GM19452 (cell line): ENCODE results near the gene MAN1C1.

Experiments
- ATAC-seq: cut with Tn5 transposase; IDR thresholded peaks from one replicate; pipeline ENCODE4 v1.9.1; 2021; ENCODE audit not compliant: unreplicated experiment

MAN1C1 gene

DNA sequence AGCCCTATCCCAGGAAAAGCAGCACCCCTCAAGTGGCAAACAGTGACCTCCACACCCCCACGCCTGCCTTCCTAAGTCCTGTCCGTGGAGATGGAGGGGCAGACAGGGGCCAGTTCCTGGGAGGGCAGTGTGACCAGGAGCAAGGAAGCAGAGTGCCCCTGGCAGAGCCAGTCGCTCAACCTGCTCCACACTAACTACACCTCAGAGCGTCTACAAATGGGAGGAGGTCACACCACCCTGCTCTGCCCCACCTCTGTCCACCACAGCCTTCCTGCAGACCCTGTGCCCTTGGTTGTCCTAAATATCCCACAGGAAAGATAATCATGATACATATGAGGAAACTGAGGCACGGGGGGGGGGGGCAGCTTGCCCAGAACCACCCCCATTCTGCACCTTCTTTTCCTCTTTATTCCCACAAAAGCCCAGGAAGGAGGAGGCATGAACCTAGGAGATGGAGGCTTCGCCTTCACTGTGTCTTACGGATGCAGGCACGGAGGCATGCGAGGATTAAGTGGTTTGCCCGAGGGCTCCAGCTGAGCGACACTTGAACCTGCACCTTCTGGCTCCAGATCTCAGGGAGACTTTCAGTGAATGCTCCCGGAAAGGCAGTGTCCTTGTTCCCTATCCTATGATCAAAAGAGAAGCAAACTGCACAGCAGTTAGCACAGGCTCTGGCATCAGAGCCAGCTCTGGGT lies 140.7 kb downstream of the MAN1C1 start:
- no peak for ATAC-seq

- ATAC-seq: no peak
Measured at GRCh38 chr1:25757846-25758185, 141.2 kb downstream of the MAN1C1 start.

GRCh38 chr1:25758466-25759070 lies 142.0 kb downstream of the MAN1C1 start:
- no peak for ATAC-seq

GRCh38 chr1:25760122-25760719 lies 143.6 kb downstream of the MAN1C1 start:
- ATAC-seq: no peak

- ATAC-seq: no peak
Measured at GRCh38 chr1:25760871-25761270, 144.3 kb downstream of the MAN1C1 start.

- no peak for ATAC-seq
Measured at GRCh38 chr1:25763493-25763892, 146.9 kb downstream of the MAN1C1 start.

- no peak for ATAC-seq
Measured at GRCh38 chr1:25765136-25765922, 148.7 kb downstream of the MAN1C1 start.

GRCh38 chr1:25765923-25766589 lies 149.5 kb downstream of the MAN1C1 start:
- no peak for ATAC-seq

DNA sequence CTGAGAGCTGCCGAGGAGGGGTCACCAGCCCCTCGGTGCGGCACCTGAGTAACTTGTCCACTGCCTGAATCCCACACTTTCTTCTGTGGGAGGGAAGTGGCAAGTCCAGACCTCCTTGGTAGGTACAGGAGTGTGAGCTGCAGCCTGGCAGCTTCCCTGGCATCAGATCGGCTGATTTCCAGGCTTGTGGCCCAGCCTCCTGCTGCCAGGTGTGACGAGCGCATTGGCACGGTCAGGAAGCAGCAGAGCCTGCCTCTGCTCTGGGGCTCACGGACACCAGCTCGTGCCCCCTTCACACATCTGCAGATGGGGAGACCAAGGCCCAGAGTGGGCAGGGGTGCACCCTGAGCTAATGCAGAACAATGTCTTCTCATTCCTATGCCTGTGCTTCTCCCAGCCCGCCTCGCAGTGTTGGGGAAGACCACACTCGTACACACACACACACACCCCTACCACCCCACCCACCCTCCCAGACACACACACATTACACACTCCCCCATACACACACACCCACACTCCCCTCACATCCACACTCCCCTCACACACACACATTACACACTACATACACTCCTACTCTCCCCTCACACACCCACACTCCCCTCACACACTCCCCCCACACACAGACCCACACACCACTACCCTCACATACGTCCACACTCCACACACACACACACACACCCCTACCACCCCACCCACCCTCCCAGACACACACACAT lies 150.3 kb downstream of the MAN1C1 start:
- no peak for ATAC-seq

DNA sequence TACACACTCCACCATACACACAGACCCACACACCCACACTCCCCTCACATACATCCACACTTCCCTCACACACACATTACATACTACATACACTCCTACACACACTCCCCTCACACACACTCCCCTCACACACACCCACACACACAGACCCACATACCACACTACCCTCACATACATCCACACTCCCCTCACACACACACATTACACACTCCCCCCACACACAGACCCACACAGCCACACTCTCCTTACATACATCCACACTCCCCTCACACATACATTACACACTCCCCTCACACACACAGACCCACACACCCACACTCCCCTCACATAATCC lies 150.8 kb downstream of the MAN1C1 start:
- no peak for ATAC-seq

- ATAC-seq: no peak
Measured at GRCh38 chr1:25768999-25769398, 152.4 kb downstream of the MAN1C1 start.

DNA sequence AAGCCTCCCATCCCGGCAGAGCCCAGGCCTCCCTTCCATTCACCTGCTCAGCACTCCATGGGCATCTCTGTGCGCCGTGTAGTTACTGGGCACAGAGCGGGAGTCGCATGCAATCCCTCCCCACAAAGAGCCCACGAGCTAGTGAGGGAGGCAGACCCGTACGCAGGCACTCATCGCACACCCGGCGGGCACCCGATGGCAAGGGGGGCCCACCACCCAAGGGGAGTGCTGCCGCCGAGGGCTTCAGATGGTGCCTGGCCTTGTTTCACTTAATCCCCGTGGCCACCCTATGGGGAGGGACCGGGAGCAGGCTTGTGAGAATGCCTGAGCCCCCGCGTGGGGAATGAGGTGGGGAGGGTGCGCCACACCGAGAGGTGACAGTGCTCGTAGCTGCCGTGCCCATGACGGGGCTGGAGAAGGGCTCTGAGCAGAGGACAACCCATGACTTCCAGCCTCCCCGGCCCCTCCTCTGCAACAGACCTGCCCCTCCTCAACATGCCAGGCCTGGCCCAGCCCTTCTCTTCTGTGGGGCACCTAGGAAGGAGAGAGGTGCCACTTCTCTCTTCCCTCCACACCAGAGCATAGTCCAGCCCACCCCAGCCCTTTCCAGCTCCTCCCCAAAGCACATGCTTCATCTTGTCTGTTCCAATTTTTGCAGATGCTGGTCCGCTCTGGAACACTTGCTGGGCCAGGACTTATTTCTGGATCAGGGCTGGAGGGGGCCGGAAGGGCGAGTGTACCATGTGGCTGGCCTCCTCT lies 153.2 kb downstream of the MAN1C1 start:
- ATAC-seq: no peak

- ATAC-seq: no peak
Measured at GRCh38 chr1:25770541-25771220, 154.1 kb downstream of the MAN1C1 start.

DNA sequence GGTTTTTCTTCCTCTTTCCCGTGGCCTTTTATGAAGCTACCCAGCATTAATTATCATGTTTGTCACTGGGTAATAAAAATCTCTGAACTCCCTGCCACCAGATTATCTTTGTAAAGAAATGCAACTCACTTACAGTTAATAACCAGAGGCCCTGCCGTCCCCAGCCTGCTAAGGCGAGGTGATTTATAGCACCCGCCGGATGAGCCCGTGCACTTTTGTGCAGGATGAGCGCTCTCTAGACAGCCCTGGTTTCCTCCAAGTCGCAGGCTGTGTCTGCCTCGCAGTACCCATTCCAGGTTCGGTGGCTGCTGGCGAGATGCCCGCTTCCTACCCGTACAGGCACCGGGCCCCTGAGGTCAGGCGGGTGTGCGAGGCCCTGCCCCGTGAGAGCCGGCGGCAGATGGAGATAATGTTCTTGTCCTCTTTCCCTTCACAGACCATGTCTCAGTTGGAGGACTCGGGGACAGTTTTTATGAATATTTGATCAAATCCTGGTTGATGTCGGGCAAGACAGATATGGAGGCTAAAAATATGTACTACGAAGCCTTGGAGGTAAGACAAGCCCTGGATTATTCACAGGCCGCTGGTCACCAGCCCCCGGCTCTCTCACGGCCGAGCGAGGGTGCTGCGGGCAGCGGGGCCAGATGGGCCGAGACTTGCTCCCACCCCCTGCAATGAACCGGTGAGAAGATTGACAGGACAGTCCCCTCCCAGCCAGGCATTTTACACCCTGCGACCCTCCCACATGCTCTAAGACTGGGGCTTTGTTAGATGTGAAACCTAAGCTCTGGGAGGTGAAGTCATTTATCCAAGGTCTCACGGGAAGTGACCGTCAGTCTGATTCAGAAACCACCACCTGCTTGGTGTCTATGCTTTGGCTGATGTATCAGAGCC lies 154.9 kb downstream of the MAN1C1 start:
- no peak for ATAC-seq

DNA sequence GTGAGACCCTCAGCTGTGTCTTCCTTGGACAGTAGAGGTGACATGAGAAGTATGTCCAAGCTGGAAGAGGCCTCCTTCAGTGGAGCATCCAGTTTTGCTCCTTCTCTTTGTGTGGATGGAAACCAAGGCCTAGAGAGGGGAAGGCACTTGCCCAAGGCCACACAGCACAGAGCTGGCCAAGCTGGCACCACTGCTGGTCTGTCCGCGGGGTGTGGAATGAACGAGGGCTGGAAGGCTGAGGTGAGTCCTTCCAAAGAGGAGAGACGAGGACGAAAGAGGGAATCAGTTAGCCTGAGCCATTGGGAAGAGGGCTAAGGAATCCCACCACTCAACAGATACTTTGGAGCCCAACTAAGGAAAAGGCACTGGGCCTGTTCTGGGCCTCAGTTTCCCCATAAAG lies 155.6 kb downstream of the MAN1C1 start:
- ATAC-seq: no peak

GRCh38 chr1:25772692-25773245 lies 156.2 kb downstream of the MAN1C1 start:
- no peak for ATAC-seq

DNA sequence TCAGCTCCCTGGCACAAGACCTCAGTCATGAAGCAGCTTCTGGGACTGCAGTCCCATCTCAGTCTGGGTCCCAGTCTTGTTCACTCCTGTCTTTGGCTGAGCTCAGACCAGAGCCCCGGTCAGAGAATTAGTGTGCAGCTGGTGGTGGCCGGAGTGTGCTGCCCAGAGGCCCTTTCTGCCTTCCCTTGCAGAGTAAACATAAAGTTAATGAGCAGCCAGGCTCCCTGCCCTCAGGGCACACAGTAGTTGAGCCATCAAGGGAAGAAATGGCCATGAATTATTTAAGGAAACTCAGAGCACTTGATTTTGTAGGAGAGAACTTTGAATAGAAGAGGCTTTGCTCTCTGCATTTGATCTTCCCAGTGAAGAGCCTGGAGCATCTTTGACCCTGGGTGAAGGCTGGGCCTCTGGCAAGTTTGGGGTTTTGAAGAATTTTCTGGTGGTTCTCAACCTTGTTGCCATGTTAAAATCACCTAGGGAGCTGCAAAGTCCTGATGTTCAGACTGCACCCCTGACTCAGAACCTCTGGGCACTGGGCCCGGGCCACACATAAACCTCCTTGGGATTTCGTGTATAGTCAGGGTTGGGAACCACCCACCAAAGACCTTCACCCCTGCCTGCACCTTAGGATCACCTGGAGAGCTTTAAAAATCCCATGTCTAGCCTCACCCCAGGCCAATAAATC lies 157.0 kb downstream of the MAN1C1 start:
- ATAC-seq: no peak
